H7 (cell line): ENCODE results near the gene MAPK8. TPM values are rescaled to one million over a fixed set of nuclear protein-coding genes. Genes with fewer than 3 reads are reported as not detected.
A peak's percentile ranks its signal among the peaks of the same experiment; 100 is the strongest.

Experiments
- DNase-seq: peaks from one replicate; pipeline ENCODE4 v3.0.0; 2012
- H3K27me3 ChIP-seq: 2 replicates; pipeline ENCODE4 v1.6.0; 2011; ENCODE audit warnings: mild to moderate bottlenecking, low read length; ENCODE audit not compliant: control insufficient read depth, insufficient read depth
- H3K36me3 ChIP-seq: replicated peaks from 2 replicates; pipeline ENCODE4 v1.5.1; 2011; ENCODE audit warnings: low read length; ENCODE audit not compliant: control insufficient read depth, insufficient read depth
- H3K4me3 ChIP-seq: 2 replicates; pipeline ENCODE4 v1.5.1; 2011; ENCODE audit warnings: low read depth, mild to moderate bottlenecking, control low read depth, low read length, moderate library complexity; ENCODE audit not compliant: insufficient read depth
- total RNA-seq: library from RNA; depleted of rRNA; stranded (reverse); fragments of >200 nt; shearing (Covaris generic); gene quantifications from 2 replicates; pipeline ENCODE4 v1.2.3, GENCODE V29; 2014

The MAPK8 gene
- total RNA-seq, 1 experiment from 2014 or later: 70.3 TPM

- Histone ChIP-seq H3K27me3 (no peaks in the 10 kb centered on the region), H3K4me3 (no peak overlapping the region), H3K36me3 (no peaks in the 10 kb centered on the region)
- DNase-seq: no peak
Measured at GRCh38 chr10:48399056-48399541, 92.6 kb downstream of the MAPK8 start.

DNA sequence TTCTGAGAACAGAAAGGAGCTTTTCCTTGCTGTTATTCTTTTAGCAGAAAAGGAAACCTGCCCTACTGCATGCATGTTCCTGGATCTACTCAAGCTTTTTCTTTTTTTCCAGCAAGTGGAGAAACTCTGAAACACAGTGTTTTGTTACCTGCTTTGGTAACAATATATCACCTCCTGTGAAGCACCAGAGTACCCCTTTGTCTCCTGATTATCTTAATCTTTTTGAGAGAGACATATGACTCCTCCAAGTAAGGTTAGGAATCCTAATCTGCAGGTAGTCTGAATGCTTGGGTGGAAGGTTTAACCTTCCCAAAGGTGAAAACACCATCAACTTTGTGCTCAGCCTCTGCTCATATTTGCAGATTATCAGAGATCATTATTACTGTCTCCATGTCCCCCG is 93.1 kb downstream of the MAPK8 start:
- no peak for DNase-seq
- Histone ChIP-seq H3K27me3 (no peaks in the 10 kb centered on the region), H3K36me3 (no peaks in the 10 kb centered on the region), H3K4me3 (no peak overlapping the region)

GRCh38 chr10:48400129-48400849 is 93.8 kb downstream of the MAPK8 start:
- no peaks in the 10 kb centered on the region for H3K36me3 ChIP-seq
- no peak overlapping the region for H3K4me3 ChIP-seq
- DNase-seq: no peak
- H3K27me3 ChIP-seq: no peaks in the 10 kb centered on the region

- Histone ChIP-seq H3K27me3 (no peaks in the 10 kb centered on the region), H3K4me3 (no peak overlapping the region)
- no peak for DNase-seq
Measured at GRCh38 chr10:48400850-48401220, 94.4 kb downstream of the MAPK8 start.

GRCh38 chr10:48404646-48405045 is 98.2 kb downstream of the MAPK8 start:
- H3K4me3 ChIP-seq: no peak overlapping the region
- H3K36me3 ChIP-seq: no peaks in the 10 kb centered on the region
- no peak for DNase-seq
- H3K27me3 ChIP-seq: no peaks in the 10 kb centered on the region

More at GRCh38 chr10:48400850-48401220, 94.4 kb downstream of the MAPK8 start:
- H3K36me3 ChIP-seq: no peaks in the 10 kb centered on the region

GRCh38 chr10:48406204-48406603 is 99.7 kb downstream of the MAPK8 start:
- Histone ChIP-seq H3K4me3 (no peak overlapping the region), H3K27me3 (no peaks in the 10 kb centered on the region), H3K36me3 (no peaks in the 10 kb centered on the region)
- peak; percentile 7 for DNase-seq

- no peak overlapping the region for H3K4me3 ChIP-seq
- no peaks in the 10 kb centered on the region for H3K36me3 ChIP-seq
- H3K27me3 ChIP-seq: no peaks in the 10 kb centered on the region
- DNase-seq: no peak
Measured at GRCh38 chr10:48406658-48407057, 100.2 kb downstream of the MAPK8 start.

DNA sequence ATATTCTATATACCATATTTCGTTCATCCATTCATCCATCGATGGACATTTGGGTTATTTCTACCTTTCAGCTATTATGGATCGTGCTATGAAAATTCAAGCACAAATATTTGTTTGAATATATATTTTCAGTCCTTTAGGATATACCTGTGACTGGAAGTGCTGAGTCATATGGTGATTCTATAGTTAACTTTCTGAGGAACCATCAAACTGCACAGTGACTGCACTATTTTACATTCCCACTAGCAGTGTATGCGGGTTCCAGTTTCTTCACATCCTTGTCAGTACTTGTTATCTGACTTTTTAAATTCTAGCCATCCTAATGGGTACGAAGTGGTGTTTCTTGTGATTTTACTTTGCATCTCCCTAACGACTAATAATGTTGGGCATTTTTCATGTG is 104.0 kb downstream of the MAPK8 start:
- Histone ChIP-seq H3K4me3 (no peak overlapping the region), H3K36me3 (no peaks in the 10 kb centered on the region), H3K27me3 (no peaks in the 10 kb centered on the region)
- no peak for DNase-seq

DNA sequence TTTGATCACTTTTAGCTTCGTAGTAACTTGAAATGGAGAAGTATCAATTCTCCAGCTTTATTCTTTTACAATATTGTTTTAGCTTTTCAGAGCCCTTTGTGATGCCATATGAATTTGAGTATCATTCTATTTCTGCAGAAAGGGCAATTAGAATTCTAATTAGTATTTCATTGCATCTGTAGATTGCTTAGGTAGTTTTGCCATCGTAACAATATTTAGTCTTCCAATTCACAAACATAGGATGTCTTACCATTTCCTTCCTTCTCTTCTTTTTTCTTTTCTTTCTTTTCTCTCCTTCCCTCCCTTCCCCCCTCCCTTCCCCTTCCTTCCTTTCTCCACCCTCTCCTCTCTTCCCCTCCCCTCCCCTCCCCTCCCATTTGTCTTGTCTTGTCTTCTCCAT is 105.0 kb downstream of the MAPK8 start:
- H3K4me3 ChIP-seq: no peak overlapping the region
- H3K36me3 ChIP-seq: no peaks in the 10 kb centered on the region
- no peak for DNase-seq
- H3K27me3 ChIP-seq: no peaks in the 10 kb centered on the region

GRCh38 chr10:48412081-48412480 is 105.6 kb downstream of the MAPK8 start:
- Histone ChIP-seq H3K27me3 (no peaks in the 10 kb centered on the region), H3K36me3 (no peaks in the 10 kb centered on the region), H3K4me3 (no peak overlapping the region)
- no peak for DNase-seq

- H3K27me3 ChIP-seq: no peaks in the 10 kb centered on the region
- no peaks in the 10 kb centered on the region for H3K36me3 ChIP-seq
- no peak for DNase-seq
- H3K4me3 ChIP-seq: no peak overlapping the region
Measured at GRCh38 chr10:48412933-48413332, 106.5 kb downstream of the MAPK8 start.

- Histone ChIP-seq H3K4me3 (no peak overlapping the region), H3K27me3 (no peaks in the 10 kb centered on the region), H3K36me3 (peaks cover 1% of the 10 kb centered on the region; the same call in 1 of the 2 replicates)
- no peak for DNase-seq
Measured at GRCh38 chr10:48414160-48414559, 107.7 kb downstream of the MAPK8 start.

GRCh38 chr10:48414778-48415177 is 108.3 kb downstream of the MAPK8 start:
- Histone ChIP-seq H3K4me3 (no peak overlapping the region), H3K36me3 (peaks cover 1% of the 10 kb centered on the region; the same call in 1 of the 2 replicates), H3K27me3 (no peaks in the 10 kb centered on the region)
- DNase-seq: no peak

DNA sequence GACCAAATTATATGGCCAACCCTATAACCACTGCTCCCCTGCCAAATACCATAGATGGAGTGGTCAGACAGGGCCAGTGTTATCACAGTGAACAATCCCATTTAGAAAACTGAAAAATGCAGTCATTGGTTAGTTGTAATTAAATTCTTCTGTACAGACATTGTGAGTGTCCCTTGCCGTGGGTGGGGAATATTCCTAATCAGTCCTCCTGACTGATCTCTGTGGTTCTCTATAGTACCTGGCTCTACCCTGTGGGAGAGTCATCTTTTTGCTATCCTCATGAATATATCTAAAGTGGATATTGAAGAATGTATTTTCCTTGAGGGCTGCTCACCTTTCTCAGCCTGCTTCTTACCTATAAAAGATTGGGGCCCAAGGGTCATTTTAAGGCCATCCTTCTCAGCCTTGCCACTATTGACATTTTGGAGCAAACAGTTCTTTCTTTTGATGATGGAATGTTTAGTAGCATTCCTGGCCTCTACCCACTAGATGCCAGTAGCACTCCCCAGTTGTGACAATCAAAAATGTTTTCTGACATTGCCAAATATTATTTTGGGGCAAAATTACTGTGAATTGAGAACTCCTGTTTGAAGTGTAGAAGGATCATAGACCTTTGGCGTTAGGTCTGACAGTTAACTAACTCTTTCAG is 110.2 kb downstream of the MAPK8 start:
- H3K4me3 ChIP-seq: no peak overlapping the region
- H3K27me3 ChIP-seq: no peaks in the 10 kb centered on the region
- peaks cover 1% of the 10 kb centered on the region; the same call in 1 of the 2 replicates for H3K36me3 ChIP-seq
- no peak for DNase-seq

DNA sequence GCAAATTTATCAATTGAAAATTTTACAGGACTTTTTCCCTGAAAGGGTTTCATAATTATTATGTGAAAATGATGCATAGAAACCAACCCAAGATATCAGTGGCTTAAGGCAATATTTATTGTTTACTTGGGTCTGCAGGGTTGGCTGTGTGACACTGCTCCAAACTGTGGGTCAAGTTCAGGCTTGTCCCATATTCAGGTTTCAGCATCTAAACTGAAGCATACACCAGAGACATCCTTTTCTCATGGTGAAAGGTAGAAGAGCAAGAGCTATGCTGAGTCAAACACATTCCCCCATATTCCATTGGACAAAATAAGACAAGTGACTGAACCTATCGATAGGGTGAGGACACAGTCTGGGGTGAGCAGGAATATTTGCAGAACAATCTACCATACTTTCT is 110.9 kb downstream of the MAPK8 start:
- no peaks in the 10 kb centered on the region for H3K27me3 ChIP-seq
- no peak overlapping the region for H3K4me3 ChIP-seq
- peaks cover 1% of the 10 kb centered on the region; the same call in 1 of the 2 replicates for H3K36me3 ChIP-seq
- no peak for DNase-seq
